GM10266 (cell line): ENCODE measurements around the gene DAD1.
"Not testable (repeated sequence)": the region's sequence is repeated elsewhere in the genome, so short reads cannot be mapped to it uniquely, and the experiment has no call there.

Experiments
- DNase-seq: peaks from one replicate; pipeline ENCODE4 v3.0.0; 2012; ENCODE audit errors: extremely low spot score
- CTCF ChIP-seq: IDR thresholded peaks from 2 replicates; pipeline ENCODE4 v1.5.1; 2012; ENCODE audit warnings: mild to moderate bottlenecking, low read depth; ENCODE audit not compliant: control insufficient read depth, insufficient read depth; ENCODE audit errors: missing control alignments

The DAD1 gene

DNA sequence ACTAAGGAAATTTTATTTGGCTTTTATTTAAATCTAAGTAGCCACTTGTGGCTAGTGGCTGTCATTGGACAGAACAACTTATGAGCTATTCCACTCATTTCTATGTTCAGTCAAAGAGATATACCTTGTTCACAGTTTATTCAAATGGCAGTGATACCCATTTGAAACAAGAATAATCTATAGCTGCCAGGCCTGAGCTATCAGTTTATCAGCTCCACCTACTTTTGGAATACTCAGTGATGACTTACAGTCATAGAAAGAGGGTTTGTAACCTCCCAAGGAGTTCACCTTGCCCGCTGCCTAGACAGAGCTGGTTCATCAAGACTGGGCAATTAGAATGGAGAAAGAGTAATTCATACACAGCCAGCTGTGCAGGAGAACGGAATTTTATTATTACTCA lies 4.6 kb upstream of the DAD1 start:
- no peak for TF ChIP-seq CTCF
- no peak for DNase-seq

- no peak for TF ChIP-seq CTCF
- no peak for DNase-seq
Measured at GRCh38 chr14:22593189-22593588, 4.2 kb upstream of the DAD1 start.

DNA sequence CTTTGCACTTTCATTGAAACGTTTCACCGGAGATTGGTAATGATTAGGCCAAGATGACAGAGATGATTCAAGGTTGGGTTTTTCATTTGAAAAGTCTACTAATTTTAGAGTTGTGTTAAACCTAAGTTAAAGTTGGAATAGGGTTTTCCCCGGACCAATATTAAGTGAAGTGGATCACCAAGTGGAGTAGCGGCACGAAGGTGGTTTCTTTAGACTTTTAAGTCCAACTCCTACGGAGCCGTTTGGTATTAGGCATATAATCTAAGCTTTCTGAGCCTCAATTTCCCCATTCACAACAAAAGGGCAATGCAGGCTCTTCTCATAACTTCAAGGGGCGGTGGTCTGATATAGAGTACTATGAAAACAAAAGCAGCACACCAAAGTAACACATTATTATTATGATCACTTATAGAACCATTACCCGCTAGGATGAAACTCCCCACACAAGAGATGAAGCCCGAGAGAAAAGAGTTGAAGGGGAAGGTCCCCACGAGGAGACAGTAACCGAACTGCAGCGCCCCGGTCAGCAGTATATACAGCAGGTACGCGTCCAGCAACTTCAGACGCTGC lies 413 bp downstream of the DAD1 start:
- no peak for TF ChIP-seq CTCF

GRCh38 chr14:22587677-22588422 lies 1.2 kb downstream of the DAD1 start:
- not testable (repeated sequence) for DNase-seq

More for the DNA sequence above, 413 bp downstream of the DAD1 start:
- no peak for DNase-seq

- no peak for TF ChIP-seq CTCF
- DNase-seq = no peak
Measured at GRCh38 chr14:22587247-22587646, 1.8 kb downstream of the DAD1 start.

- TF ChIP-seq CTCF = no peak
- DNase-seq = no peak
Measured at GRCh38 chr14:22583994-22584393, 5.0 kb downstream of the DAD1 start.

DNA sequence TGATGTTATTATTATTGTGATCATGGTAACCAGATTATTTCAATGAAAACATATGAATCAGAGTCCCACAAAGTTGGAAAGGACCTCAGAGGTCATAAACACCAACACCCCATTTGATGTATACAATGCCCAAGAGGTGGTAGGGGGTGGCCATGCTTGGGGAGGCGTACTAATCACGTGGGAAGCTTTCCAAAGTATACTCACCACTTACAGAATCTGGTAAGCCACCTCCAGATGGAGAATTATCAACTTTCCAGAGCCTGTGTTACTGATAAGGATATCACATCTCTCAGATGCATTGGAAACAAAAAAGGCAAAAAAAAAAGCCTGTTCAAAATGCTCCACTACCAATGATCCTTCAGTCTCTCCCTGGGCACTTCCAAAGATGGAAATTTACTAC lies 8.4 kb downstream of the DAD1 start:
- no peak for DNase-seq
- no peak for TF ChIP-seq CTCF

DNA sequence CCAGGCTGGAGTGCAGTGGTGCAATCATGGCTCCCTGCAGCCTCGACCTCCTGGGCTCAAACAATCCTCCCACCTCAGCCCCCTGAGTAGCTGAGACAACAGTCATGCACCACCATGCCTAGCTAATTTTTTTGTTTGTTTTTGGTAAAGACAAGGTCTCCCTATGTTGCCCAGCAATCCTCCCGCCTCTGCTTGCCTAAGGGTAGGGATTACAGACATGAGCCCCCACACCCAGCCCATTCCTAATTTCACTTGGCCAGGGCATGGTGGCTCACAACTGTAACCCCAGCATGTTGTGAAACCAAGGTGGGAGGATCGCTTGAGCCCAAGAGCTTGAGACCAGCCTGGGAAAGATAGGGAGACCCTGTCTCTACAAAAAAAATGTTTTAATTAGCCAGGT lies 9.1 kb downstream of the DAD1 start:
- TF ChIP-seq CTCF = no peak
- DNase-seq = no peak
